Activated naive CD8-positive, alpha-beta T cell (primary cell): ENCODE results near the gene HOATZ.

Experiments
- H3K27ac Mint-ChIP-seq: one replicate; pipeline ENCODE4 v1.8.0; 2021; ENCODE audit warnings: mixed read lengths
- H3K27me3 Mint-ChIP-seq: one replicate; pipeline ENCODE4 v1.8.0; 2021; ENCODE audit warnings: mixed read lengths
- H3K36me3 Mint-ChIP-seq: one replicate; pipeline ENCODE4 v1.8.0; 2021; ENCODE audit warnings: mixed read lengths
- H3K4me1 Mint-ChIP-seq: one replicate; pipeline ENCODE4 v1.8.0; 2021; ENCODE audit warnings: low read depth, mixed read lengths
- H3K4me3 Mint-ChIP-seq: one replicate; pipeline ENCODE4 v1.8.0; 2021; ENCODE audit warnings: mild to moderate bottlenecking, mixed read lengths
- H3K9me3 Mint-ChIP-seq: one replicate; pipeline ENCODE4 v1.8.0; 2021; ENCODE audit warnings: low read depth, mixed read lengths

The HOATZ gene

GRCh38 chr11:111531136-111531535 lies 16.6 kb downstream of the HOATZ start:
- Mint-ChIP-seq H3K36me3 (no peaks in the 10 kb centered on the region), H3K4me1 (peaks cover 52% of the 10 kb centered on the region), H3K4me3 (peak overlapping the region; percentile 56), H3K9me3 (no peaks in the 10 kb centered on the region), H3K27ac (peak overlapping the region; percentile 93), H3K27me3 (no peaks in the 10 kb centered on the region)

DNA sequence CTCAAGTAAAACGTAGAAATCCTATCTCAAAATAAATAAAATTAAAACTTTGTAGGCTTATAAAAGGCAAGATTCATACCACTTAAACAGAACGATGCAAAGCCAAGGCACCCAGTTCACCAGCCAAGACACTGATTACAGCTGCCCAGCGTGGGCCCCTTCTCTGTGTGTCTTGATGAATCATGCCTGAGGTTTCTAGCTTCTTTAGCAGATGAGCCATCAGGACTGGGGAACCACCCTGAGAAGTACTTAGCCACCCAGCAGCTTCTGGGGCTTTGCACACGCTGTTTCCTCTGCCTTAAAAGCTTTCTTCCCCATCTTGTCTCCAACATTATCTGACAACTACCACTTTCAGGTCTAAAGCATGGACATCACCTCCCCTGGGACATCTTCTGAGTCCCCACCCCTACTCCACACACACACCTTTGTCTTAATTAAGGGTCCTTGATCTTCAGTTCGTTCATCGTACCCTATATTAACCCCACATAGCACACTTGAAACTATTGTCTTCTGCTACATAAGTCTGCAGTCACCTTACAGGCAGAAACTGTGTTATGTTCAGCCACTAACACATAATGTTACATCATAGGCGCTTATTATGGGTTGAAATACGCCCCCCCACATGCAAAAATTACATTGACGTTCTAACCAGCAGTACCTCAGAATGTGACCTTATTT lies 17.2 kb downstream of the HOATZ start:
- Mint-ChIP-seq H3K9me3 (no peaks in the 10 kb centered on the region), H3K36me3 (no peaks in the 10 kb centered on the region), H3K4me1 (peaks cover 45% of the 10 kb centered on the region), H3K27ac (peak overlapping the region; percentile 93), H3K27me3 (no peaks in the 10 kb centered on the region), H3K4me3 (peak overlapping the region; percentile 56)

GRCh38 chr11:111532365-111532709 lies 17.8 kb downstream of the HOATZ start:
- Mint-ChIP-seq H3K9me3 (no peaks in the 10 kb centered on the region), H3K27me3 (no peaks in the 10 kb centered on the region), H3K4me1 (peaks cover 45% of the 10 kb centered on the region), H3K36me3 (no peaks in the 10 kb centered on the region), H3K4me3 (peak overlapping the region; percentile 53), H3K27ac (peak overlapping the region; percentile 93)

GRCh38 chr11:111535281-111535680 lies 20.7 kb downstream of the HOATZ start:
- Mint-ChIP-seq H3K4me3 (no peak overlapping the region), H3K4me1 (peaks cover 49% of the 10 kb centered on the region), H3K27ac (no peak overlapping the region), H3K9me3 (no peaks in the 10 kb centered on the region), H3K36me3 (peaks cover 3% of the 10 kb centered on the region), H3K27me3 (no peaks in the 10 kb centered on the region)

GRCh38 chr11:111537336-111537860 lies 22.8 kb downstream of the HOATZ start:
- Mint-ChIP-seq H3K4me1 (peaks cover 47% of the 10 kb centered on the region), H3K9me3 (no peaks in the 10 kb centered on the region), H3K27ac (peak overlapping the region; percentile 30), H3K36me3 (peaks cover 3% of the 10 kb centered on the region), H3K4me3 (no peak overlapping the region), H3K27me3 (peaks cover 1% of the 10 kb centered on the region)

- Mint-ChIP-seq H3K4me1 (peaks cover 48% of the 10 kb centered on the region), H3K27me3 (peaks cover 1% of the 10 kb centered on the region), H3K36me3 (peaks cover 3% of the 10 kb centered on the region), H3K27ac (peak overlapping the region; percentile 92), H3K9me3 (no peaks in the 10 kb centered on the region), H3K4me3 (peak overlapping the region; percentile 74)
Observed at GRCh38 chr11:111538407-111539114, 24.0 kb downstream of the HOATZ start.

GRCh38 chr11:111539426-111540113 lies 25.0 kb downstream of the HOATZ start:
- peaks cover 1% of the 10 kb centered on the region for H3K27me3 Mint-ChIP-seq
- H3K4me1 Mint-ChIP-seq, result peaks cover 48% of the 10 kb centered on the region
- H3K9me3 Mint-ChIP-seq, result no peaks in the 10 kb centered on the region
- H3K36me3 Mint-ChIP-seq, result peaks cover 3% of the 10 kb centered on the region
- H3K27ac Mint-ChIP-seq, result peak overlapping the region; percentile 92
- H3K4me3 Mint-ChIP-seq, result peak overlapping the region; percentile 74

- Mint-ChIP-seq H3K4me1 (peaks cover 48% of the 10 kb centered on the region), H3K27me3 (peaks cover 1% of the 10 kb centered on the region), H3K27ac (peak within 1 kb of the TSS; percentile 92)
Observed at GRCh38 chr11:111540114-111540936, 25.7 kb downstream of the HOATZ start, which contains the start of gene LAYN. Gene LAYN (plus strand): TSS chr11:111540720. CDS start chr11:111540844, 124 bp downstream.

GRCh38 chr11:111540937-111541253 lies 26.3 kb downstream of the HOATZ start:
- Mint-ChIP-seq H3K36me3 (peaks cover 3% of the 10 kb centered on the region), H3K9me3 (no peaks in the 10 kb centered on the region), H3K4me3 (peak overlapping the region; percentile 90), H3K4me1 (peaks cover 48% of the 10 kb centered on the region), H3K27ac (no peak overlapping the region), H3K27me3 (peaks cover 1% of the 10 kb centered on the region)

More at GRCh38 chr11:111540114-111540936, 25.7 kb downstream of the HOATZ start, which contains the start of gene LAYN:
- Mint-ChIP-seq H3K4me3 (peak within 1 kb of the TSS; percentile 90), H3K36me3 (peaks cover 3% of the 10 kb centered on the region), H3K9me3 (no peaks in the 10 kb centered on the region)

DNA sequence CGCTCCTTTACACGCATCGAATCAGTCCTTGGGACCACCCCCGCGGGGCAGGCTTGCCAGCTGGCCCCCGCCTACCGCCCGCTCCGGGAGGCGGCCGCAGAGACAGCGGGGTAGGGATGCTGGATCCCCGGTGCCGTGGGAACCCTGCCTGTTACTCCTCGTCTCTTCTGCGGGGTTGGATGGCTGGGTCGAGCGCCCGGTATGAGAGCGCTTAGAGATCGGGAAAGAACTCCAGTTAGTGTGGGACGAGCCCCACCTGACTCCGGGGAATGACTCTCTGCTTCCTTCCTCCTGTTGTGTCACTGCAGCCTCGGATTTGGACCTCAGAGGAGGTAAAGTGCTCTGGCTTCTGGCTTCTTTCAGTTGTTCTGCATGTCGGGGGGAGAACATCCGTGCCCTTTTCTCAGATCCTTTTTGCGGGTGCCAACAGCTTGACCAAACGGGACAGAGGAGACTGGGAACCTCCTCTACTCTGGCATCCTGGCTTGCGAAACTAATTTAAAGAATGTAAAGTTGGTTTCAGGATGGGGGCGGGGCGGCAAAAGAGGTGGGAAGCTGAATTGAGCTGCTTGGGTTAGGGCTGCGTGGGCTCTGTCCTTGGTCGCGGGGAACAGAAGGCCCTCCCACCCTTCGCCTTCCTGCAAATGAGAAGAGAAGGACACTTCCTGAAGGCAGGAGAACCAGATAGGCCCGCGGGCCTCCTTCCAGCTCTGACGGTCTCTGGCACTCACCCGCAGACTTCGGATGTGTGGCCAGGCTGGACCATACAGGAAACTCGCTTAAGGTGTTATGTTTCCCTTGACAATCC lies 26.9 kb downstream of the HOATZ start:
- Mint-ChIP-seq H3K27ac (peak overlapping the region; percentile 81), H3K4me1 (peaks cover 48% of the 10 kb centered on the region), H3K36me3 (peaks cover 3% of the 10 kb centered on the region), H3K4me3 (peak overlapping the region; percentile 90), H3K9me3 (no peaks in the 10 kb centered on the region), H3K27me3 (peaks cover 1% of the 10 kb centered on the region)

GRCh38 chr11:111542606-111543275 lies 28.2 kb downstream of the HOATZ start:
- peaks cover 40% of the 10 kb centered on the region for H3K4me1 Mint-ChIP-seq
- H3K27ac Mint-ChIP-seq, result peak overlapping the region; percentile 47
- H3K27me3 Mint-ChIP-seq, result peaks cover 1% of the 10 kb centered on the region
- no peaks in the 10 kb centered on the region for H3K9me3 Mint-ChIP-seq
- H3K4me3 Mint-ChIP-seq, result peak overlapping the region; percentile 90
- H3K36me3 Mint-ChIP-seq, result peaks cover 3% of the 10 kb centered on the region

DNA sequence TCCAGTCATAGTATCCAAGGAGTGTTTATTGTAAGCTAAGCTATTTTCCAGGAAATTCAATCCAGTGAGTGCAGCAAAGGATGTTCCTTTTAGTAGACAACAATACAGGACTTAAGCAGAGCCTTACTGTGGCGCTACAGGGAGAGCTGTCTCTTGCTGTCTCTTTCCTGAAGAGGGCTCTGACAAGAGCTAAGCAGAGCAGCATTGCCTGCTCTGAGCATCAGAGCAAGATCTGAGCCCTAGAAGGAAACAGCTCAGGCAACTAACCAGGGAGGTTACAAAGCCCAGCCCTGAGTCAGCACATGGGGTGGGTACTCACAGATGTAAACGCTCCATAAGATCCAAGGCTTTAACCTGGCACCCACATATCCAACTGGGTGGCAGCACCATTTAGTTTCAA lies 33.9 kb downstream of the HOATZ start:
- Mint-ChIP-seq H3K4me3 (no peak overlapping the region), H3K9me3 (no peaks in the 10 kb centered on the region), H3K27me3 (no peaks in the 10 kb centered on the region), H3K27ac (no peak overlapping the region), H3K36me3 (no peaks in the 10 kb centered on the region), H3K4me1 (no peaks in the 10 kb centered on the region)

GRCh38 chr11:111549196-111549868 lies 34.8 kb downstream of the HOATZ start:
- H3K27me3 Mint-ChIP-seq, result no peaks in the 10 kb centered on the region
- H3K27ac Mint-ChIP-seq, result no peak overlapping the region

More at GRCh38 chr11:111549196-111549868, 34.8 kb downstream of the HOATZ start:
- Mint-ChIP-seq H3K4me3 (no peak overlapping the region), H3K9me3 (no peaks in the 10 kb centered on the region), H3K36me3 (peaks cover 4% of the 10 kb centered on the region), H3K4me1 (no peaks in the 10 kb centered on the region)
